PC-3 (cell line): ENCODE results near the gene ADAM12.

Source experiments
- EZH2 ChIP-seq: fragments of 300-600 bp; sonication (generic); IDR thresholded peaks from one replicate; pipeline ENCODE4 v1.6.1; 2017; ENCODE audit warnings: antibody characterized with exemption, mild to moderate bottlenecking, low read length; ENCODE audit not compliant: unreplicated experiment
- EZH2phosphoT487 ChIP-seq: fragments of 300-600 bp; sonication (generic); IDR thresholded peaks from 2 replicates; pipeline ENCODE4 v1.6.1; 2018; ENCODE audit warnings: mild to moderate bottlenecking, antibody characterized with exemption, low read length, borderline replicate concordance
- TF ChIP-seq, protein P1 (sequence below): fragments of 300-600 bp; sonication (generic); conservative IDR thresholded peaks from 2 replicates; pipeline ENCODE4 v1.5.1; 2017; ENCODE audit warnings: antibody characterized with exemption, low read depth, mild to moderate bottlenecking, low read length

DNA sequence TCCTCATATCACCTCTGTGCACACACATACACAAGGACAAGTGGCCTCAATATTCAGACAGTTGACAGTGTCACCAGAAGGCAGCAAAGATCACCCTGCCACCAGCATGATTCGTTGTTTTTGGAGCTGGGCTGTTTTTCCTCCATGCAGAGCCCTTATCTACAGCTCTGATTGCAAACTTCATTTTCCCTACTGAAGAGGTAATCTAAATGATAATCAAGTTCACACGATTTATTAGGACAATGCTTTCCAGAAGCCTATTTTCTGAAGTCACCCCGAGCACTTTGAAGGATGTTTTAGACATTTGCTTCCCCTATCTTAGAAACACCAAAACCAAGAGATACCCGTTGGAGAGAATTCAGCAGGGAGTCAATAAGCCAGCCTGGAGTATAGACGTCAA, 46.0 kb upstream of the ADAM12 start:
- TF ChIP-seq, protein P1, sequence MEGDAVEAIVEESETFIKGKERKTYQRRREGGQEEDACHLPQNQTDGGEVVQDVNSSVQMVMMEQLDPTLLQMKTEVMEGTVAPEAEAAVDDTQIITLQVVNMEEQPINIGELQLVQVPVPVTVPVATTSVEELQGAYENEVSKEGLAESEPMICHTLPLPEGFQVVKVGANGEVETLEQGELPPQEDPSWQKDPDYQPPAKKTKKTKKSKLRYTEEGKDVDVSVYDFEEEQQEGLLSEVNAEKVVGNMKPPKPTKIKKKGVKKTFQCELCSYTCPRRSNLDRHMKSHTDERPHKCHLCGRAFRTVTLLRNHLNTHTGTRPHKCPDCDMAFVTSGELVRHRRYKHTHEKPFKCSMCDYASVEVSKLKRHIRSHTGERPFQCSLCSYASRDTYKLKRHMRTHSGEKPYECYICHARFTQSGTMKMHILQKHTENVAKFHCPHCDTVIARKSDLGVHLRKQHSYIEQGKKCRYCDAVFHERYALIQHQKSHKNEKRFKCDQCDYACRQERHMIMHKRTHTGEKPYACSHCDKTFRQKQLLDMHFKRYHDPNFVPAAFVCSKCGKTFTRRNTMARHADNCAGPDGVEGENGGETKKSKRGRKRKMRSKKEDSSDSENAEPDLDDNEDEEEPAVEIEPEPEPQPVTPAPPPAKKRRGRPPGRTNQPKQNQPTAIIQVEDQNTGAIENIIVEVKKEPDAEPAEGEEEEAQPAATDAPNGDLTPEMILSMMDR = no peak
- TF ChIP-seq EZH2 (no peak), EZH2phosphoT487 (no peak)
